HEK293 (cell line): Measurements from ENCODE around the gene GPHB5.

Experiments
- CTCF ChIA-PET: fragments of 350-600 bp; formaldehyde crosslinking; extraction: SDS; loops from one replicate; lab custom pipeline; 2021; ENCODE audit warnings: antibody characterized with exemption; lab: Yijun Ruan, JAX
- POLR2A ChIA-PET: fragments of 300-600 bp; formaldehyde crosslinking; extraction: SDS; loops from one replicate; lab custom pipeline; 2020; ENCODE audit warnings: antibody characterized with exemption, inconsistent platforms; lab: Yijun Ruan, JAX
- H3K27ac ChIP-seq: fragments of 200-500 bp; sonication (Bioruptor generic); 2 replicates; pipeline ENCODE4 v1.5.1; 2014; ENCODE audit warnings: low read depth, low read length, control low read depth, inconsistent platforms; ENCODE audit errors: extremely low read depth
- H3K36me3 ChIP-seq, 2 experiments: fragments of 200-500 bp in 1 of 2; sonication (Bioruptor generic) in 1 of 2; 1 replicate in 1 of 2; 2 replicates in 1 of 2; pipeline ENCODE4 v1.5.1; 2014 to 2017; ENCODE audit warnings: inconsistent platforms in 2 of 2, low read length in 2 of 2; ENCODE audit not compliant: control insufficient read depth in 2 of 2, insufficient read depth in 1 of 2
- H3K4me1 ChIP-seq: fragments of 200-500 bp; sonication (Bioruptor generic); 2 replicates; pipeline ENCODE4 v1.5.1; 2014; ENCODE audit warnings: mild to moderate bottlenecking, low read length, inconsistent platforms; ENCODE audit not compliant: control insufficient read depth, insufficient read depth
- H3K4me3 ChIP-seq: 2 replicates; pipeline ENCODE4 v1.5.1; 2011; ENCODE audit warnings: low read depth, mild to moderate bottlenecking, control low read depth, low read length, moderate library complexity
- H3K9me3 ChIP-seq: fragments of 200-500 bp; sonication (Bioruptor generic); 2 replicates; pipeline ENCODE4 v1.5.1; 2014; ENCODE audit warnings: low read depth, low read length, inconsistent platforms; ENCODE audit not compliant: control insufficient read depth, insufficient read depth
- FEZF1 ChIP-seq: fragments of 450-650 bp; formaldehyde crosslinking; IDR thresholded peaks from 2 replicates; pipeline ENCODE4 v1.5.1; 2016; ENCODE audit warnings: missing biosample characterization, missing genetic modification characterization
- GLIS1 ChIP-seq: fragments of 450-650 bp; formaldehyde crosslinking; IDR thresholded peaks from 2 replicates; pipeline ENCODE4 v1.5.1; 2016; ENCODE audit warnings: missing biosample characterization, missing genetic modification characterization
- RBAK ChIP-seq: fragments of 450-650 bp; formaldehyde crosslinking; IDR thresholded peaks from 2 replicates; pipeline ENCODE4 v1.5.1; 2016; ENCODE audit warnings: missing biosample characterization, missing genetic modification characterization
- ZBTB17 ChIP-seq: fragments of 450-650 bp; formaldehyde crosslinking; IDR thresholded peaks from 2 replicates; pipeline ENCODE4 v1.5.1; 2016; ENCODE audit warnings: missing biosample characterization, missing genetic modification characterization
- ZNF155 ChIP-seq: fragments of 450-650 bp; formaldehyde crosslinking; IDR thresholded peaks from 2 replicates; pipeline ENCODE4 v1.5.1; 2016; ENCODE audit warnings: missing biosample characterization, missing genetic modification characterization
- ZNF561 ChIP-seq: fragments of 450-650 bp; IDR thresholded peaks from 2 replicates; pipeline ENCODE4 v1.5.1; 2018; ENCODE audit warnings: missing biosample characterization, missing genetic modification characterization, borderline replicate concordance
- ZNF585B ChIP-seq: fragments of 450-650 bp; formaldehyde crosslinking; IDR thresholded peaks from 2 replicates; pipeline ENCODE4 v1.5.1; 2016; ENCODE audit warnings: missing biosample characterization, missing genetic modification characterization
- ZNF621 ChIP-seq: fragments of 450-650 bp; formaldehyde crosslinking; IDR thresholded peaks from 2 replicates; pipeline ENCODE4 v1.5.1; 2017; ENCODE audit warnings: missing biosample characterization, missing genetic modification characterization
- ZNF654 ChIP-seq: fragments of 450-650 bp; formaldehyde crosslinking; IDR thresholded peaks from 2 replicates; pipeline ENCODE4 v1.5.1; 2016; ENCODE audit warnings: low read depth, missing biosample characterization, missing genetic modification characterization
- ZNF677 ChIP-seq: fragments of 450-650 bp; IDR thresholded peaks from 2 replicates; pipeline ENCODE4 v1.5.0; 2018; ENCODE audit warnings: missing biosample characterization, mild to moderate bottlenecking, missing genetic modification characterization, moderate library complexity
- ZNF76 ChIP-seq: fragments of 450-650 bp; formaldehyde crosslinking; IDR thresholded peaks from 2 replicates; pipeline ENCODE4; 2016; ENCODE audit warnings: low read depth, missing biosample characterization, missing genetic modification characterization, borderline replicate concordance
- ZXDB ChIP-seq: fragments of 450-650 bp; formaldehyde crosslinking; IDR thresholded peaks from 2 replicates; pipeline ENCODE4 v1.5.1; 2016; ENCODE audit warnings: missing biosample characterization, missing genetic modification characterization
- TF ChIP-seq, protein P1 (sequence below): fragments of 450-650 bp; formaldehyde crosslinking; IDR thresholded peaks from 2 replicates; pipeline ENCODE4 v1.5.1; 2017; ENCODE audit warnings: missing biosample characterization, missing genetic modification characterization
- TF ChIP-seq, protein P2 (sequence below): fragments of 450-650 bp; formaldehyde crosslinking; IDR thresholded peaks from 2 replicates; pipeline ENCODE4 v1.5.1; 2016; ENCODE audit warnings: missing biosample characterization, missing genetic modification characterization, borderline replicate concordance

Gene GPHB5

DNA sequence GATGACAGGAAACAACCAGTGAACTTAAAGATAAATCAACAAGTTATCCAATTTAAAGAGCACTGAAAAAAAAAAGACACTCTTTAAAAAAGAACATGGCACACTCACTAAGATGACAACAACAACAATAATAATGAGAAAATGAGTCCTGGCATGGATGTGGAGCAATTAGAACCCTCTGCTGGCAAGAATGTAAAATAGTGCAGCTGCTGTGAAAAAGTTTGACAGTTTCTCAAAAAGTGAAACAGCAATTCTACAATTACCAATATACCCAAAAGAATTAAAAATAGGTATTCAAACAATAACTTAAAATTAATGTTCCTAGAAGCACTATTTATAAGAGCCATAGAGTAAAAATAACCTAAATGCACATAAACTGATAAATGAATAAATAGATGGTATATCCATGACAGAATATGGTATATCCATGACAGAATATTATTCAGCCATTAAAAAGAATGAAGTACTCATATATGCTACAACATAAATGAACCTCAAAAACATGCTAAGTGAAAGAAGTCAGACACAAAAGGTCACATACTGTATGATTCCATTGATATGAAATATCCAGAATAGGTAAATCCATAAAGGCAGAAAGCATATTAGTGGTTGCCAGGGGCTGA, 49.1 kb upstream of the GPHB5 start (continued):
- TF ChIP-seq, protein P1, sequence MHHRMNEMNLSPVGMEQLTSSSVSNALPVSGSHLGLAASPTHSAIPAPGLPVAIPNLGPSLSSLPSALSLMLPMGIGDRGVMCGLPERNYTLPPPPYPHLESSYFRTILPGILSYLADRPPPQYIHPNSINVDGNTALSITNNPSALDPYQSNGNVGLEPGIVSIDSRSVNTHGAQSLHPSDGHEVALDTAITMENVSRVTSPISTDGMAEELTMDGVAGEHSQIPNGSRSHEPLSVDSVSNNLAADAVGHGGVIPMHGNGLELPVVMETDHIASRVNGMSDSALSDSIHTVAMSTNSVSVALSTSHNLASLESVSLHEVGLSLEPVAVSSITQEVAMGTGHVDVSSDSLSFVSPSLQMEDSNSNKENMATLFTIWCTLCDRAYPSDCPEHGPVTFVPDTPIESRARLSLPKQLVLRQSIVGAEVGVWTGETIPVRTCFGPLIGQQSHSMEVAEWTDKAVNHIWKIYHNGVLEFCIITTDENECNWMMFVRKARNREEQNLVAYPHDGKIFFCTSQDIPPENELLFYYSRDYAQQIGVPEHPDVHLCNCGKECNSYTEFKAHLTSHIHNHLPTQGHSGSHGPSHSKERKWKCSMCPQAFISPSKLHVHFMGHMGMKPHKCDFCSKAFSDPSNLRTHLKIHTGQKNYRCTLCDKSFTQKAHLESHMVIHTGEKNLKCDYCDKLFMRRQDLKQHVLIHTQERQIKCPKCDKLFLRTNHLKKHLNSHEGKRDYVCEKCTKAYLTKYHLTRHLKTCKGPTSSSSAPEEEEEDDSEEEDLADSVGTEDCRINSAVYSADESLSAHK (tag by site-specific recombination) = no peak
- TF ChIP-seq ZNF561 (no peak), ZNF76 (tag by site-specific recombination) (no peak), ZBTB17 (no peak), ZNF155 (tag by site-specific recombination) (no peak), RBAK (tag by site-specific recombination) (no peak)

- TF ChIP-seq ZNF585B (tag by site-specific recombination) = no peak
- peak; percentile 91 for TF ChIP-seq FEZF1 (tag by site-specific recombination)
- H3K4me3 ChIP-seq = no peak overlapping the region
- CTCF ChIA-PET = no interaction called here
- H3K4me1 ChIP-seq = no peaks in the 10 kb centered on the region; the same call in 1 of the 2 replicates
- H3K27ac ChIP-seq = no peak overlapping the region
- no peaks in the 10 kb centered on the region for H3K36me3 ChIP-seq
- H3K9me3 ChIP-seq = no peaks in the 10 kb centered on the region
- POLR2A ChIA-PET = no interaction called here
These were observed 43.7 kb upstream of the GPHB5 start for GRCh38 chr14:63362389-63362819.

- H3K4me3 ChIP-seq = no peak overlapping the region
- no peak overlapping the region for H3K27ac ChIP-seq
- POLR2A ChIA-PET = no interaction called here
- CTCF ChIA-PET = no interaction called here
- peak; percentile 11; the same call in 1 of the 2 replicates for TF ChIP-seq ZNF654 (tag by site-specific recombination)
- TF ChIP-seq, protein P2, sequence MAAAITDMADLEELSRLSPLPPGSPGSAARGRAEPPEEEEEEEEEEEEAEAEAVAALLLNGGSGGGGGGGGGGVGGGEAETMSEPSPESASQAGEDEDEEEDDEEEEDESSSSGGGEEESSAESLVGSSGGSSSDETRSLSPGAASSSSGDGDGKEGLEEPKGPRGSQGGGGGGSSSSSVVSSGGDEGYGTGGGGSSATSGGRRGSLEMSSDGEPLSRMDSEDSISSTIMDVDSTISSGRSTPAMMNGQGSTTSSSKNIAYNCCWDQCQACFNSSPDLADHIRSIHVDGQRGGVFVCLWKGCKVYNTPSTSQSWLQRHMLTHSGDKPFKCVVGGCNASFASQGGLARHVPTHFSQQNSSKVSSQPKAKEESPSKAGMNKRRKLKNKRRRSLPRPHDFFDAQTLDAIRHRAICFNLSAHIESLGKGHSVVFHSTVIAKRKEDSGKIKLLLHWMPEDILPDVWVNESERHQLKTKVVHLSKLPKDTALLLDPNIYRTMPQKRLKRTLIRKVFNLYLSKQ = no peak
- H3K4me1 ChIP-seq = no peaks in the 10 kb centered on the region; the same call in 1 of the 2 replicates
- no peaks in the 10 kb centered on the region for H3K36me3 ChIP-seq
- no peaks in the 10 kb centered on the region for H3K9me3 ChIP-seq
These were observed 43.1 kb upstream of the GPHB5 start for GRCh38 chr14:63361790-63362189.

DNA sequence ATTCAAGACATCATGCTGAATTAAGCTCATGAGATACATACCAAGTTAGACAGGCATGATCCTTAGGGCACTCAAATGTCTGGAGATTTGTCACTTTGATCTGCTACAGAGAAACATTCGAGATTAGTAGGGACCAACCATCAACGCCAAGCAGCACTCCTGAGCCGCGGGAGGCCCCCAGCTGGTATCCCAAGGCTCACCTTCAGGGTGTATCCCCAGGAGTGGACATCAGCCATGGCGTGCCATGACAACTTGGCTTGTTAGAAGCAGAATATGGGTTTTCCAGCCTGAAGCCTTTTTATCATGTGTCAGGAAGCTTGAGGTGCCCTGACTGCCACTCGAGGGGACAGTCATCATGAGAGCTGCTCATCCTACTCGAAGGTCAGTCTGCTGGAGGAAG, 39.1 kb upstream of the GPHB5 start:
- ChIA-PET POLR2A (no interaction called here), CTCF (interaction anchor here (1.3 kb wide), 1 partner anchor 14 kb away, joined by 6 read pairs; no protein-coding TSS in a partner anchor)
- no peak overlapping the region for H3K27ac ChIP-seq
- H3K4me3 ChIP-seq = no peak overlapping the region
- TF ChIP-seq ZNF654 (tag by site-specific recombination) (no peak), ZNF677 (tag by site-specific recombination) (no peak), ZNF621 (tag by site-specific recombination) (no peak), ZXDB (tag by site-specific recombination) (no peak), GLIS1 (tag by site-specific recombination) (no peak), ZNF76 (tag by site-specific recombination) (no peak)
- no peaks in the 10 kb centered on the region for H3K9me3 ChIP-seq
- no peaks in the 10 kb centered on the region; the same call in 1 of the 2 replicates for H3K4me1 ChIP-seq
- H3K36me3 ChIP-seq = no peaks in the 10 kb centered on the region
